HUES48 (cell line): ENCODE measurements around the gene ATP9A.
A peak's percentile ranks its signal among the peaks of the same experiment; 100 is the strongest.
"Not testable (repeated sequence)": the region's sequence is repeated elsewhere in the genome, so short reads cannot be mapped to it uniquely, and the experiment has no call there.

Experiments
- H3K27ac ChIP-seq: one replicate; pipeline ENCODE4 v1.7.0; 2013; ENCODE audit warnings: low read depth, low read length, inconsistent platforms
- H3K27me3 ChIP-seq: 2 replicates; pipeline ENCODE4 v1.6.1; 2013; ENCODE audit warnings: mild to moderate bottlenecking, low read length; ENCODE audit not compliant: control insufficient read depth, insufficient read depth
- H3K36me3 ChIP-seq: 2 replicates; pipeline ENCODE4 v1.6.1; 2013; ENCODE audit warnings: low read length; ENCODE audit not compliant: control insufficient read depth, insufficient read depth
- H3K4me1 ChIP-seq: 2 replicates; pipeline ENCODE4 v1.6.1; 2013; ENCODE audit warnings: mild to moderate bottlenecking, low read length; ENCODE audit not compliant: control insufficient read depth, insufficient read depth
- H3K4me3 ChIP-seq: 2 replicates; pipeline ENCODE4 v1.5.1; 2013; ENCODE audit warnings: mild to moderate bottlenecking, low read depth, low read length
- H3K9ac ChIP-seq: 2 replicates; pipeline ENCODE4 v1.6.1; 2013; ENCODE audit warnings: mild to moderate bottlenecking, low read depth, low read length, moderate library complexity
- H3K9me3 ChIP-seq: 2 replicates; pipeline ENCODE4 v1.6.1; 2013; ENCODE audit warnings: low read length; ENCODE audit not compliant: control insufficient read depth, insufficient read depth

ATP9A gene

DNA sequence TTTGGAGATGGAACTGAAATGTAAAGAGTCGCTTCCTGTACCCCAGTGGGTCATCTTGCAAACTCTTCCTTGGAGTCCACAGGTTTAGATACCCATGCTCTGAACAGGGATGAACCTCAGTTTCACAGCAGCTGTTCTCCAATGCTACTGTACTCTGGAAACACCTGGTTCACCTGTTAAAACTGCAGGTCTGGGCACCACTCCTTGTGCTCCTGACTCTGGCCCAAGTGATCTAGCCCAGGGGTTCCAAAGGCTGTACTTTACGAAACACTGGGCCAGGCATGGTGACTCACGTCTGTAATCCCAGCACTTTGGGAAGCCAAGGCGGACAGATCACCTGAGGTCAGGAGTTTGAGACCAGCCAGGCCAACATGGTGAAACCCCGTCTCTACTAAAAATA, 102.1 kb downstream of the ATP9A start:
- Histone ChIP-seq H3K9ac (no peak overlapping the region), H3K27ac (no peak overlapping the region), H3K4me1 (peaks cover 5% of the 10 kb centered on the region; the same call in 1 of the 2 replicates), H3K27me3 (no peaks in the 10 kb centered on the region), H3K4me3 (no peak overlapping the region), H3K9me3 (no peaks in the 10 kb centered on the region), H3K36me3 (no peaks in the 10 kb centered on the region)

DNA sequence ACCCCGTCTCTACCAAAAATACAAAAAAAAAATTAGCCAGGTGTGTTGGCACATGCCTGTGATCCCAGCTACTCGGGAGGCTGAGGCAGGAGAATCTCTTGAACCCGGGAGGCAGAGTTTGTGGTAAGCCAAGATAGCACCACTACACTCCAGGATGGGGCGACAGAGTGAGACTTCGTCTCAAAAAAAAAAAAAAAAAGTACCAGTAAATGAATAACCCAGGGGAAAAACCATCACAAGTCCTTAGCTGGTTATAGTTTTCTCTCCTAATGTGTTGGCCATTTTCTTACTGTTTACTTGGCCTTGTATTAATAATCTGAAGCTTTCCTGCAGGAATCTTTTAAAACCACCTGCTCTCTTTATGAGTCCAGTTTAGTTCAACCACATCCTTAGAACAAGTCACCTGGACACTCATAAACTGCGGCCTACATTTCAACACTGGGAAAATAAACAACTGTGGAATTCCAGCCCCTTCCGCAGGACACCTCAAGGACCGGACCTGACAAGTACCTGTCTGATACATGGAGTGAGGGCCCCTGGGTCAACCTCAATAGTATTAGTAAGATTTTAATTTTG, 102.6 kb downstream of the ATP9A start:
- no peak overlapping the region for H3K9ac ChIP-seq
- no peaks in the 10 kb centered on the region for H3K9me3 ChIP-seq
- H3K27me3 ChIP-seq = no peaks in the 10 kb centered on the region
- no peak overlapping the region for H3K4me3 ChIP-seq
- peaks cover 10% of the 10 kb centered on the region for H3K4me1 ChIP-seq
- no peak overlapping the region for H3K27ac ChIP-seq
- H3K36me3 ChIP-seq = no peaks in the 10 kb centered on the region

DNA sequence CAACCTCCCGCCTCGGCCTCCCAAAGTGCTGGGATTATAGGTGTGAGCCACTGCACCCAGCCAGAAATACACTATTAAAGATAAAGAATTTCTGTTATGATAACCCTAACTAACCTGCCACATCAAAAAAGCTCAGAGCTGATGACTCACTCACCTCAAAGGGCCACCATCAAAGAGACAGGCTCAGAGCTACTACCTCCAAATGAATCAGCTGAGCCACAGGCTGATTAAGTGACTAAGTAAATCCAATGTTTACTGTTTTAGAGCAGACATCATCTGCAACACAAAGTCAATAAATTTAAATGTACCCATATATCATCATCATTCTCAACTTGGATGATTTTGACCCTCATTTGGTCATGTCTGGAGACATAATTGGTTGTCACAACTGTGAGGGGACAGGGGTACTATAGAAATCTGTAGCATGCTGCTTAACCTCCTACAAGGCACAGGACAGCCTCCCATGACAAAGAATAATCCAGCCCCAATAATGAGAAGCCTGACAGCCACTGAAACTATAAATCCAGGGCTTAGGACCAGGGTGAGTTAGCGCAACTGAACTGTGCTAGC, 106.5 kb downstream of the ATP9A start:
- H3K4me3 ChIP-seq = no peak overlapping the region
- H3K27me3 ChIP-seq = no peaks in the 10 kb centered on the region
- no peak overlapping the region for H3K9ac ChIP-seq
- peak overlapping the region; percentile 8 for H3K27ac ChIP-seq
- H3K36me3 ChIP-seq = no peaks in the 10 kb centered on the region
- peaks cover 18% of the 10 kb centered on the region for H3K4me1 ChIP-seq
- H3K9me3 ChIP-seq = no peaks in the 10 kb centered on the region

DNA sequence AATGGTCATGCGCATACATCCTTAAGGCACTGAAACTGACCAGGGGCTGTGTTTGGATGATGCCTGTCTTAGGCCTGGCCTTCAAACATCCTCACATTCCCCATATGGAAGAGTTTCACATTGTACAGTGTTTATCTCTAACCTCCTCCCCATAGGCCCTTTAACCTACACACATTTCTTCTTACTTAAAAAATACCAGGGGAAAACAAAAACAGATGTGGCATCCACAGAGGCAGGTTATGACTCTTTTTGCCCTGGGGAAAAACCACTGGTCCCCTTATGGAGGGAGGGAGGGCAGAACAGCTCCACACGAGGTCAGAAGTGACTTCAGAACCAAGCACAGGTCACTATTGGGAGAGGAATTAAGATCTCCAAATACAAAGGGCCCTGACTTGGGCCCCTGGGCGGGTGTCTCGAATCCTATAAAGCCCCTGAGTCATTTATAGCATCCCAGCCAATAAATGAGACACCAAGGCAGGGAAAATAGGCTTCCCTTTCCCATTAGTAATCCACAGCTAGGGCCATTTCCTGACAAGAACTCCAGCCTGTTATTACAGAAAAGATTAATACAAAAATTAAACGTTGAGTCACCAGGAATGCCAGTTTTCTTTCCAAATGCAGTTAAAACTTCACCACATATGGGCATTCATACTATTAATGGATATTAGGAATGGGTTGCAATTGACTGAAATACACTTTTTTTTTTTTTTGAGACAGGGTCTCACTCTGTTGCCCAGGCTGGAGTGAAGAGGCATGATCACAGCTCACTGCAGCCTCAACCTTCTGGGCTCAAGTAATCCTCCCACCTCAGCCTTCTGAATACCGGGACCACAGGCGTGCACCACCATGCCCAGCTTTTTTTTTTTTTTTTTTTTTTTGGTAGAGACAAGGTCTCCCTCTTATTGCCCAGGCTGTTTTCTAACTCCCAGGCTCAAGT, 107.2 kb downstream of the ATP9A start:
- H3K27me3 ChIP-seq = no peaks in the 10 kb centered on the region
- H3K9ac ChIP-seq = no peak overlapping the region
- H3K9me3 ChIP-seq = no peaks in the 10 kb centered on the region
- peaks cover 18% of the 10 kb centered on the region for H3K4me1 ChIP-seq
- H3K4me3 ChIP-seq = no peak overlapping the region
- H3K27ac ChIP-seq = peak overlapping the region; percentile 10
- no peaks in the 10 kb centered on the region for H3K36me3 ChIP-seq

DNA sequence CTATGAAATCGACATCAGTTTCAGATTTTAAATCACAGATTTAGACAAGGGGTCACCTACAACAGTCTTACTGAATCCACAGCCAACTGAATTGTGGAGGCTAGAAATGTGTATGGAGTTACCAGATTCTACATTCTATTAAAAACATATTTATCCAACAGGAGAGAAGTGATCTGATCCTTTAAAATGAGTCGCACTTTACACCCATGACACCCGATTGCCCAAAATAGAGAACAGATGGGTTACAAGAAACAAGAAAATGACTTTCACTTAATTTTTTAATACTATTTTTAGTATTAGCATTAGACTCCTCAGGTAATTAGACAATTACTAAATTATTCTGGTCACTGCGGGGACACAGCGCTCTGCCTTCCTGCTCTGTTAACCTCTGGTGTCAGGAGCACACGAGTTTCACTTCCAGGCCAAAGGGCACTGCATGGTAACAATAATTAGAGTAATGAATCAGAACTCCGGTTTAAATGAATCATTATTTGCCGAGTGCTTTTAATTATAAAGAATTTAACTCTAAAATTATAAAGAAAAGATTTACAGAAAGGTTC, 108.6 kb downstream of the ATP9A start:
- no peak overlapping the region for H3K4me3 ChIP-seq
- no peaks in the 10 kb centered on the region for H3K27me3 ChIP-seq
- H3K27ac ChIP-seq = no peak overlapping the region
- H3K9ac ChIP-seq = no peak overlapping the region
- H3K36me3 ChIP-seq = no peaks in the 10 kb centered on the region
- no peaks in the 10 kb centered on the region for H3K9me3 ChIP-seq
- H3K4me1 ChIP-seq = peaks cover 18% of the 10 kb centered on the region

DNA sequence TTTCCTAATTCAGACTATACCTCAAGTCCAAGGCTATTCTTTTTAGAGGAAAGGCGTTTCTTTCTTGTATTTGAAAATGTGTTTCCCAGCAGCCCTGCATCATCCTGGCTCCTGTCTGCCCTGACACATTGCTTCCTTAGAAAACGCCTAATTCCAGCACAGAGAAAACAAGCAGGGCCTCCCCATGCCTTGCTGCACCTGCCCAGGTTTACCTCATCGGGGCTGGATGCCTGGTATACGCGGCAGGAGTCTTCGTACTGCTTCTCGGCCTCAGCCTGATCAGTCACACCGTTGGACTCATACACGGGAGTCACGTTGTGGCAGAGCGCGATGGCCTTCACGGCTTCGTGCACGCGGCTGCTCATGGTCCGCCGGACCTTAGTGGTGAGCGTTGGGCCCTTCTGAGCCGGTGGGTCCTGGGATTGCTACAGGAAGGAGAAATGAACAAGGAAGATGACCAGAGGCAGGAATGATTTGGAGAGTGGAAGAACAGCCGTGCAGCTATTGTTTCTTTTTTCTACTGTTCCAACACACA, 111.4 kb downstream of the ATP9A start:
- no peak overlapping the region for H3K4me3 ChIP-seq
- H3K27ac ChIP-seq = no peak overlapping the region
- H3K4me1 ChIP-seq = peaks cover 16% of the 10 kb centered on the region
- H3K36me3 ChIP-seq = no peaks in the 10 kb centered on the region
- no peaks in the 10 kb centered on the region for H3K27me3 ChIP-seq
- no peaks in the 10 kb centered on the region for H3K9me3 ChIP-seq
- H3K9ac ChIP-seq = no peak overlapping the region

DNA sequence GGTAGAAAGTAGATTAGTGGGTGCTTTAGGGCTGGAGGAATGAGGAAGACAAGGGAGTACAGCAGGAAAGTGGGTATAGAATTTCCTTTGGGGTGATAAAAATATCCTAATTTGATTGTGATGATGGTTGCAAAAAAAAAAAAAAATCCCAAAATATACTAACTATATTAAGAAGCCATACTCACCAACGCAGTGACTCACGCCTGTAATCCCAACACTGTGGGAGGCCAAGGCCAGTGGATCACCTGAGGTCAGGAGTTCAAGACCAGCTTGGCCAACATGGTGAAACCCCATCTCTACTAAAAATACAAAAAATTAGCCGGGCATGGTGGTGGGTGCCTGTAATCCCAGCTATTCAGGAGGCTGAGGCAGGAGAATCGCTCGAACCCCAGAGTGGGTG, 112.1 kb downstream of the ATP9A start:
- not testable (repeated sequence) for H3K36me3 ChIP-seq, H3K9me3 ChIP-seq, H3K27me3 ChIP-seq, H3K9ac ChIP-seq, H3K27ac ChIP-seq, H3K4me3 ChIP-seq
- peaks cover 13% of the 10 kb centered on the region for H3K4me1 ChIP-seq

DNA sequence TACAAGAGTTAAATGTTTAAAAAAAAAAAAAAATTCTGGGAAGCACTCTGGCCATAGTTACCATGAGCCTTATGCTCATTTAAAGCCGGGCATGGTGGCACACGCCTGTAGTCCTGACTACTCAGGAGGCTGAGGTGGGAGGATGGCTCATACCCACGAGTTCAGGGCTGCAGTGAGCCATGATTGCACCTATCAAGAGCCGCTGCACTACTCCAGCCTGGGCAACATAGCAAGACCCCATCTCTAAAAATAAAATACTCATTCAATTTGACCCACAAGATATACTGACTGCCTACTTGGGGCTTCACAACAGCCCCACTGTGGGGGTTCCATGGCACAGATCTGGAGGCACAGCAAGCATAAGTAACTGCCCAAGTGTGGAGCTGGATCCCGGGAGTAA, 113.7 kb downstream of the ATP9A start:
- Histone ChIP-seq H3K27ac (no peak overlapping the region), H3K4me1 (no peaks in the 10 kb centered on the region)

DNA sequence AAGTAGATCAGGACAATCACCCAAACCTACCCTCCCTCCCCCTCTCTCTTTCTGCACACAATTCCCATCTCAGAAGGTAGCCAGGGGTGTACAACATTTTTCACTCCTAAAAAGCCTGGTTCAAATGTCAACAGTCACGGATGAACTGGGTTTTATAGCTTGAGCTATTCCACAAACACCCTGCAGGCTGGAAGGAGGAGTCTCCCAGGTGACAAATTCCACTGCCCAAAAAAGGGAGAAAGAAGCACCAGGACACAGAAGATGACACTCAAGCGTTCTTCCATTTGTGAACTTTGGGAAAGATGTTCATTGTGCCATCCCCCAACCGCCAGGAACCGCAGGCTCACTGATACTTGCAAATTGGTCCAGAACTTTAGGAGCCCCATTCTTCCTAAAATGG, 114.1 kb downstream of the ATP9A start:
- Histone ChIP-seq H3K36me3 (no peaks in the 10 kb centered on the region), H3K27me3 (no peaks in the 10 kb centered on the region), H3K4me1 (no peaks in the 10 kb centered on the region), H3K27ac (no peak overlapping the region), H3K9me3 (no peaks in the 10 kb centered on the region), H3K9ac (no peak overlapping the region), H3K4me3 (no peak overlapping the region)

More for the DNA sequence above, 113.7 kb downstream of the ATP9A start:
- H3K9ac ChIP-seq = no peak overlapping the region
- H3K4me3 ChIP-seq = no peak overlapping the region
- no peaks in the 10 kb centered on the region for H3K36me3 ChIP-seq
- no peaks in the 10 kb centered on the region for H3K27me3 ChIP-seq
- H3K9me3 ChIP-seq = no peaks in the 10 kb centered on the region

DNA sequence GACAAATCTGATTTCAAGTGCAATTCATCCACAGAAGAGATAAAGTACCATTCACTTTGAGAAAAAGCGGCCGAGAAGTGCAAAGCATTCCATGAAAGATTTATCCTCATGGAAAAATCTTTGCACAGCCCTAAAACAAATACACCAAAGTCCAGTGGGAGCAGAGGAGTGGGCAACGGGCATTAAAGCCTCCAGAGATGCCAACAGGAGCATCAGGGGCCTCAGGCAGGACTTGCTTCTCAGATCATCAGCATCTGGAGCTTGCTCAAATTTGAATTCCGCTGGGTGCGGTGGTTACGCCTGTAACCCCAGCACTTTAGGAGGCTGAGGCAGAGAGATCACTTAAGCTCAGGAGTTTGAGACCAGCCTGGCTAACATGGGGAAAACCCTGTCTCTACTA, 115.0 kb downstream of the ATP9A start:
- H3K9ac ChIP-seq = no peak overlapping the region
- H3K36me3 ChIP-seq = no peaks in the 10 kb centered on the region

More for the DNA sequence above, 115.0 kb downstream of the ATP9A start:
- no peaks in the 10 kb centered on the region for H3K27me3 ChIP-seq
- H3K4me1 ChIP-seq = no peaks in the 10 kb centered on the region
- H3K9me3 ChIP-seq = no peaks in the 10 kb centered on the region
- no peak overlapping the region for H3K27ac ChIP-seq
- H3K4me3 ChIP-seq = no peak overlapping the region
